DMS79 treated with DMSO at 0.1 percent for 48 hours (cell line): ENCODE results near the gene PATJ.
A peak's percentile ranks its signal among the peaks of the same experiment; 100 is the strongest.
"Not testable (repeated sequence)": the region's sequence is repeated elsewhere in the genome, so short reads cannot be mapped to it uniquely, and the experiment has no call there.

ENCODE experiments used
- DNase-seq: peaks from one replicate; lab custom pipeline; 2025; lab: John Stamatoyannopoulos, UW

PATJ gene

GRCh38 chr1:62092110-62092509 is 349.8 kb downstream of the PATJ start:
- DNase-seq: no peak

DNA sequence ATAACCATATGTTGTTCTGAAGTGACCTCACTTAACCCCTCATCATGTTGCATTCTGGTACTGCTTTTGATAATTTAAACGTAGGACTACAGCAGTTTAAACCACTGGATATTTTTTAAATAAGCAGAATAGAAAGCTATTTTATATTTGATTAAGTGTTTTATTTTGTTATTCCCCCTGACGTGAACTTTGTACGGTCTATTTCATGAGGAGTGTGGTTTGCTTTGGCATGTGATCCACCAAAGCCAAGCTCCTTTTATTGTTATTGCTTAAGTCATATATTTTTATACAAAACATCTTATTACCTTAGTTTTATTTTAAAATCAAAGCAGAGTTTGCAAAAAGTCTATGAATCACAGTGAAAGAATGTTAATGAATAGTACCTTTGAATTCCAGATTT is 351.0 kb downstream of the PATJ start:
- DNase-seq: no peak

- DNase-seq: no peak
These were observed 355.2 kb downstream of the PATJ start for GRCh38 chr1:62097464-62097863.

DNA sequence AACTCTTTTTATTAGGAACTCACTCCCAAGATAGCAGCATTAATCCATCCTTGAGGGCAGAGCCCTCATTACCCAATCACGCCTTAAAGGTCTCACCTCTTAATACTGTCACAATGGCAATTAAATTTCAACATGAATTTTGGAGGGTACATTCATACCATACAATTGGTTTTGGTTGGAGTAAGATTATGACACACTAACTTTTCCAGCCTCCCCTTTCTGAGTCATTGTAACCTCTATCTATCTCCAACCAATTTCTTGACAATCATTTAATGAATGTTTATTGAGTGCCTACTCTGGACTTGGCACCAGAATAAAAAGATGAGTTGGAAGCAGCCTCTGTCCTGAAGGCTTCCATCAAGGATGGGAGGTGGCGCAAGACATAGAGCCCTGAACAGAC is 358.2 kb downstream of the PATJ start:
- no peak for DNase-seq

DNA sequence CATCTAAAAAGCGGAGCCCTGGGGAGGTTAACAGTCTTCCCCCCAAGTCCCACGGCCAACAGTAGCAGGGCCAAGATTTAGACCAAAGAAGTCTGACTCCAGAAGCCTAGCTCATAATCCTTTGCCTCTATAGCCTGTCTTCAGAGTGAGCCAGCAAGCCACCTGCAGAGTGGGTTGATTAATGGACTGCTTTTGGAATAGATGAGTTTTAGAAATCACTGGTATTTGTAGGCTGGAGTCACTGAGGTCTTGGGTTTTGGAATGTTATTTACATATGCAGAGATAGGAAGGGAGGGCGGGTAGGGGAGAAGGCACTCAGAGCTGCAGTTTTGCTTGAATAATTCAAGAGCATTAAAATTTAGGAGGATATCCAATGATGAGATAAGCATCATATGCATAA is 361.6 kb downstream of the PATJ start:
- DNase-seq: no peak

DNA sequence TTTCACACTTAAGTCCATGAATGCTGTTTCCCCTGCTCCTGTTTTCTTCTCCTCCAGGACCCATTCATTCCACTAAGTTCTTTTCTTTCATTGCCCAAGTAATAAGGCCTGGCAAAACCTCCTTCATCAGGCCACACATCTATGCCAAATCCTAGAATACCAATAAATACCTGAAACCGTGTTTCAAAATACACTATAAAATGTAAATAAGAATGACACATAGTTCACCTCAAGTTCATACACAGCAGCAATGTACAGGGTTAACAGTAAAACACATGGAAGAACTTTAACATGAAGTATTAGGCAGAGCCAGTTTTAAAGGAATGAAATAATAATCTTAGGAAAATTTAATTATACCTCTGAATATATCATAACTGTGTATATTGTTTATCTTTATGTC is 365.6 kb downstream of the PATJ start:
- DNase-seq: no peak

DNA sequence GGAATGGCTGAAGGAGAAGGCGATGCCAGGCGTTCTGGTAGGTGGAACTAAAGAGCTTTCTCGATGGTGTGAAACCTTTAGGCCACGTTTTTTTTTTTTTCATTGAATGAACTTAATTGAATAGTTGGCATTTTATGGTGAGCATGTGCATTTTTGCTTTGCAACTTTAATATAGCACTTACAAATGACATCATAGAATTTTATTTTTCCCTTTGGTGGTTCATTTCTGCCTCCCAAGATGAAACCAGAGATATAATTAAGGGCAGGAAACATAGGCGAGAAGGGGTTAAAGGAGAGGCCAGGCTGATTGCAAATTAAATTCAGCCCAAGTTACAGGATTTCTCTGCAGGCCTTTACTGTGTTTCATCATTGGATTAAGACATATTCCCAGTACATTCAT is 366.8 kb downstream of the PATJ start:
- DNase-seq: no peak

GRCh38 chr1:62110198-62110817 is 368.0 kb downstream of the PATJ start:
- no peak for DNase-seq

GRCh38 chr1:62111084-62111483 is 368.8 kb downstream of the PATJ start:
- DNase-seq: no peak

- no peak for DNase-seq
These were observed 371.2 kb downstream of the PATJ start for GRCh38 chr1:62113507-62113906.

- DNase-seq: no peak
These were observed 374.9 kb downstream of the PATJ start for GRCh38 chr1:62117018-62117750.

- no peak for DNase-seq
These were observed 384.5 kb downstream of the PATJ start for GRCh38 chr1:62126579-62127290.

DNA sequence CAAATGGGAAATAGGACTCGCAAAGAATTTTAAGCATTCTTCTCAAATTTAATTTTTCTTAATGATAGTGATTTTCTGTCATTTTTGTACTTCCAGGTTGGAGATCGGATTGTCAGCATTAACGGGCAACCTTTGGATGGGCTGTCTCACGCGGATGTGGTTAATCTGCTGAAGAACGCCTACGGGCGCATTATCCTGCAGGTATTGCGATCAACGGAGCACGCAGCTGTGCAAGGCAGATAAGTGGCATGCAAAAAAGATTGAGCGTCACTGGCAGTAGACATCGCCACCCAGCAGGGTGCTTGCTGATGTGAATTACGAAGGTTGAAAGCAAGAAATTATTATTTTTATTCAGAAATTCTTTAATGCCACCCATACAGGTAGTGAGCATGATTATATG is 386.5 kb downstream of the PATJ start:
- no peak for DNase-seq

DNA sequence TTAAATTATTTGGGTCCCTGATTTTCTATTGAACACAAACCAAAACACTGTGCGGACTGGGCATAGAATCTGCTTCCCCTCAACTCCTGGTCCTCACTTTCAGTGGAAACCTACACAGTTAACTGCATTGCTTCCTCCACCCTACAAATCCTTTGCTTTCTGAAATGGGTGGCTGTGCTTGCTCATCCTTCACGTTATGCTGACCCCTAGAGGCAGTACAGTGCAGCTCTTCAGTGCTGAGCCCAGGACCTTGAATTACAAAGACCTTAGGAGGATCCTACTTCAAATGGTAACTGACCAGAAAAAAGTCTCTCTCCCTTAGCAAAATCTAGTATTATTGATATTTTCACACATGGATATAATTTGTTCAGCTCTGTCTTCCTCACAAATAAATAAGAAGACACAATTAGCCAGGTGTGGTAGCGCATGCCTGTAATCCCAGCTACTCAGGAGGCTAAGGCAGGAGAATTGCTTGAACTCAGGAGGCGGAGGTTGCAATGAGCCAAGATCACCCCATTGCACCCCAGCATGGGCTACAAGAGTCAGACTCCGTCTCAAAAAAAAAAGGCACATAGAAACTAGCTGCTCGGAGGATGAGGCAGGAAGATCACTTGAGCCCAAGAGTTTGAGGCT is 388.9 kb downstream of the PATJ start:
- DNase-seq: peak; percentile 42

DNA sequence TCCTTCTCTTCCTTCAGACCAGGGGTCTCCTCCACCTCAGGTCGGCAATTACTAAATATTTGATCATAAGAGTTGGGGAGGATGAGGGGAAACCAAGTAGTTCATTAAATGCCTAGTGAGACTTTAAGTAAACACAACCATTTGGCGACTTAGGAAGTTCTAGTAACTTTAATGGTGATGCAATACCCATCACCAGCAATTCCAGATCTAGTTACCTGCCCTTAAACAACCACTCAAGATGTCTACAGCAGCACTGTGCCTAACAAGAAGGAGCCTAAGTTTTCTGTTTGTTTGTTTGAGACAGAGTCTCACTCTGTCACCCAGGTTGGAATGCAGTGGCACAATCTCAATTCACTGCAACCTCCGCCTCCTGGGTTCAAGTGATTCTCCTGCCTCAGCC is 395.7 kb downstream of the PATJ start:
- no peak for DNase-seq

DNA sequence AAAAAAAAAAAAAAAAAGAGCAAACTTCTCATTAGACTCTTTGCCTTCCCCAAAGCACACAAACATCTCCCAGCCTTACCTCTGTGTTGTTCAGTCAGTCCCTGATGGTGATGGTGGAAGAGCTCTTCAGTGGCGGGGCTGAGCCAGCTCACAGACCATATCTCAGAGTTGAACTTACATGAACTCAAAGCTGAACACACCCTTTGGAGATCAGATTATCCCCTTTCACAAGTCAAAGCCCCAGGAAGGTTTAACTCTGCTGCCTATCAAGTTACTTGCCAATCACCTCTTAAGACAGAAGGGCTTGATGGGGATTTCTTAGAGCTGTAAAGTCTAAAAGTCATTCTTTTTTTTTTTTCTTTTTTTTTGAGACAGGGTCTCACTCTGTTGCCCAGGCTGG is 397.1 kb downstream of the PATJ start:
- no peak for DNase-seq

GRCh38 chr1:62140666-62141065 is 398.4 kb downstream of the PATJ start:
- no peak for DNase-seq

DNA sequence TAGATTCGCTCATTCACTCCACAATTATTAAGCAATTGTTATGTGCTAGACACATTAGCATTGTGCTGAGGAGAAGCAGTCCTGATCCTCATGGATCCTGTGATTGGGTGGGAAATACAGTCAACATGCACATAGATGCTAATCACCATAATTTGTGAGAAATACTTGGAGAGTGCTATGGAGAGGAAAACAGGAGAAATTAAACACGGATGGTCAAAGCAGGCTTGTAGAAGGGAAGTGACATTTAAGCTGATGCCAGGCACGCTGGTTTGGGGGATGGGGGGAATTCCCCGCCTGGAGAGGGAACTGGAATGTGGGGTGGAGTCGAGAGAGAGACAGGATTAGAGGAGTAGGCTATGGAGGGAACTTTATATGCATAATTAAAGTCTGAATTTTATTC is 400.2 kb downstream of the PATJ start:
- no peak for DNase-seq

DNA sequence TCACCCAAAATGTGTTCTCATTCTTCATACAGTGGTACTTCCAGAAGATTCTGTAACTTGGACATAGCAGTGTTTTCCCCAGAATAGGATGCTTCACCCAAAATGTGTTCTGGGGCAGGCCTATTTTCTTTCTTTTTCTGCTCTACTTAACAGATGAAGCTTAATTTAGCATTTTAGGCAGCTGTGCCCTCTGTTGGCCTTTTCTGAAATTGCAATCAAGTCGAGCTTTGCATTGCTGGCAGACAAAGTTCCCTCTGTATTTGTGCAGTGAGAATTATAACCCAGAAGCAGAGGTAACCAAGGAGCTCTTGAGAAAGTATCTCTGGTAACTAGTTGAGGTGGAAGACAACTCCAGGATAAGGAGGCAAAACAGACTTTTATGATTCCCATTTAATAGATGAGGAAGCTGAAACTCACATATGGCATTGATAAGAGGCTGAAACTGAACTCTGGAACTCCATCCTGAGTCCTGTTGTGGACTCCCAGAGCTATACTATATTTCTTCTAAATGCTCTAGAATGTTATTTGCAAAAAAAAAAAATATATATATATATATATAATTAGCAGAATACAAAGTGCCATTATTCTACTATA is 402.1 kb downstream of the PATJ start:
- DNase-seq: peak; percentile 12

DNA sequence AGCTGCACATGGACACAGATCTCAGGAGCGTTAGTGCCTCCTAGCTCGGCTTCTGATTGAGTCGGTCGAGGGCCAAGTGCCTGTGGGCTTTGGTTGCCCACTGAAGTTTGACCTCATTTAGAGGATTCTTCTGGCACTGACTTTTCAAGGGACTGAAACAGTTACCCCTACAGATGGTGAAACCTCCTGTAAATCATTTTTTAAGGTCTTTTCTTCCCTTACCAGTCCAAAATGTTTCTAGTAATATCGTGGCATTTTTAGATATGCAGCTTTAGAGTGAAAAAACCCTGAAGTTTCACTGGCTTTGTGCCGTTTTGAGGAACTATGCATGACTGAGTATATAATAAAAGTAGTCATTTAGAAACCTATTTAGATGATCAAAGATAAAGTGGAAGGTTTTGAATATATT is 417.7 kb downstream of the PATJ start:
- no peak for DNase-seq

DNA sequence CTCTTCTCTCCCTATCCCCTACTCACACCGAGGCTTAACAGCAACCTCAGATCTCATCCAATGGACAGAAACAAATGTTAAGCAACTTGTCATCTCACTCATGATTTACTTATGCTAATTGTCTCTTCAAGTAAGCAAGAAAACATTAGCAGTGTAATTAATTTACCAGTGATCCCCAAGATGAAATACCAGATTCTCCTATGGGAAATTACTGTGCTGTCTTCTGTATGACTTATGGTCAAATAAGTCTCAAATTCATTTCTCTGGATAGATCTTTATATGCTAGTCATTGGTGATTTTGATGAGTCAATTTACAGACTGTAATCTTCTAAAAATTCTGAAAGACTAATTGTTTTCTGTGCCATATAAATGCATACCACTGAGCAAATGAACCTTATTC is 419.4 kb downstream of the PATJ start:
- no peak for DNase-seq

DNA sequence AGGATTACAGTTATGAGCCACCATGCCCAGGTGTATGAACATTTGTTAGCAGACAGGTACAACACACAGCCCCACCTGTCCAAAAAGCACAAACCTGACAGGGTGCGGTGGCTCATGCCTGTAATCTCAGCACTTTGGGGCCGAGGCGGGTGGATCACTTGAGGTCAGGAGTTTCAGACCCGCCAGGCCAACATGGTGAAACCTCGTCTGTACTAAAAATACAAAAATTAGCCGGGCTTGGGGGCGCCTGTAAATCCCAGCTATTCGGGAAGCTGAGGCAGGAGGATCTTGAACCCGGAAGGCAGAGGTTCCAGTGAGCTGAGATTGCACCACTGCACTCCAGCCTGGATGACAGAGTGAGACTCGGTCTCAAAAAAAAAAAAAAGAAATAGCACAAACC is 428.1 kb downstream of the PATJ start:
- not testable (repeated sequence) for DNase-seq
